Keratinocyte (primary cell): ENCODE measurements around the gene ATP2B1.

ENCODE experiments used
- EZH2 ChIP-seq: IDR thresholded peaks from one replicate; pipeline ENCODE4 v1.6.1; 2012; ENCODE audit warnings: inconsistent platforms, mild to moderate bottlenecking, low read length, moderate library complexity
- TF ChIP-seq, protein P1 (sequence below), 3 experiments: IDR thresholded peaks in 1 of 3; conservative IDR thresholded peaks in 1 of 3; optimal IDR thresholded peaks in 1 of 3; 2 replicates in 2 of 3; 3 replicates in 1 of 3; pipeline versions ENCODE3 to v1.5.1; 2011; ENCODE audit warnings: low read length in 3 of 3, mild to moderate bottlenecking in 3 of 3, moderate library complexity in 2 of 3, control low read depth in 1 of 3, inconsistent platforms in 1 of 3; ENCODE audit not compliant: insufficient read depth in 2 of 3; ENCODE audit errors: extremely low read depth in 1 of 3

- TF ChIP-seq EZH2 = no peak
- TF ChIP-seq, protein P1, sequence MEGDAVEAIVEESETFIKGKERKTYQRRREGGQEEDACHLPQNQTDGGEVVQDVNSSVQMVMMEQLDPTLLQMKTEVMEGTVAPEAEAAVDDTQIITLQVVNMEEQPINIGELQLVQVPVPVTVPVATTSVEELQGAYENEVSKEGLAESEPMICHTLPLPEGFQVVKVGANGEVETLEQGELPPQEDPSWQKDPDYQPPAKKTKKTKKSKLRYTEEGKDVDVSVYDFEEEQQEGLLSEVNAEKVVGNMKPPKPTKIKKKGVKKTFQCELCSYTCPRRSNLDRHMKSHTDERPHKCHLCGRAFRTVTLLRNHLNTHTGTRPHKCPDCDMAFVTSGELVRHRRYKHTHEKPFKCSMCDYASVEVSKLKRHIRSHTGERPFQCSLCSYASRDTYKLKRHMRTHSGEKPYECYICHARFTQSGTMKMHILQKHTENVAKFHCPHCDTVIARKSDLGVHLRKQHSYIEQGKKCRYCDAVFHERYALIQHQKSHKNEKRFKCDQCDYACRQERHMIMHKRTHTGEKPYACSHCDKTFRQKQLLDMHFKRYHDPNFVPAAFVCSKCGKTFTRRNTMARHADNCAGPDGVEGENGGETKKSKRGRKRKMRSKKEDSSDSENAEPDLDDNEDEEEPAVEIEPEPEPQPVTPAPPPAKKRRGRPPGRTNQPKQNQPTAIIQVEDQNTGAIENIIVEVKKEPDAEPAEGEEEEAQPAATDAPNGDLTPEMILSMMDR (optimal IDR thresholded peaks at IDR 0.05 in 1 of 3, IDR thresholded peaks at IDR 0.05 in 1 of 3, conservative IDR thresholded peaks at IDR 0.05 in 1 of 3; ENCODE audit: extremely low read depth in 1 of 3, insufficient read depth in 2 of 3, low read length in 3 of 3) = no peak
Measured at GRCh38 chr12:89665556-89665955, 43.1 kb downstream of the ATP2B1 start.
